SK-N-SH treated with all-trans-retinoic acid at 6 μM for 48 hours (cell line): ENCODE data around the gene CHDH.

Experiments used
- ATAC-seq: fragments of 200-7000 bp; cut with Tn5 transposase; 3 replicates; pipeline ENCODE4 v1.9.1; 2020; ENCODE audit warnings: mild to moderate bottlenecking, moderate library complexity
- ARNTL ChIP-seq: fragments of 450-650 bp; formaldehyde crosslinking; IDR thresholded peaks from 2 replicates; pipeline ENCODE4 v1.5.0; 2020; ENCODE audit warnings: low read depth, mild to moderate bottlenecking, moderate library complexity, borderline replicate concordance
- CREB5 ChIP-seq: fragments of 250-450 bp; sonication (Bioruptor Pico); IDR thresholded peaks from 2 replicates; pipeline ENCODE4 v1.5.1; 2020; ENCODE audit warnings: low read depth, mild to moderate bottlenecking, moderate library complexity
- CSDC2 ChIP-seq: fragments of 250-450 bp; sonication (Bioruptor Pico); IDR thresholded peaks from 2 replicates; pipeline ENCODE4 v1.5.0; 2020; ENCODE audit warnings: mild to moderate bottlenecking, moderate library complexity
- GLIS3 ChIP-seq: fragments of 250-450 bp; sonication (Bioruptor Pico); IDR thresholded peaks from 2 replicates; pipeline ENCODE4 v1.5.0; 2020; ENCODE audit warnings: mild to moderate bottlenecking, moderate library complexity
- OSR1 ChIP-seq: fragments of 250-450 bp; sonication (Bioruptor Pico); IDR thresholded peaks from 2 replicates; pipeline ENCODE4 v1.8.0; 2022; ENCODE audit warnings: moderate library complexity, mild to moderate bottlenecking, inconsistent platforms
- POU6F1 ChIP-seq: fragments of 250-450 bp; sonication (Bioruptor Pico); IDR thresholded peaks from 2 replicates; pipeline ENCODE4 v1.8.0; 2021; ENCODE audit warnings: low read depth, mild to moderate bottlenecking, moderate library complexity, borderline replicate concordance
- PPARA ChIP-seq: fragments of 250-450 bp; sonication (Bioruptor Pico); IDR thresholded peaks from 2 replicates; pipeline ENCODE4 v1.5.0; 2020; ENCODE audit warnings: mild to moderate bottlenecking, borderline replicate concordance
- RARB ChIP-seq: fragments of 250-450 bp; sonication (Bioruptor Pico); IDR thresholded peaks from 2 replicates; pipeline ENCODE4 v1.8.0; 2021; ENCODE audit warnings: mild to moderate bottlenecking, moderate library complexity
- SNAI2 ChIP-seq: fragments of 250-450 bp; sonication (Bioruptor Pico); IDR thresholded peaks from 2 replicates; pipeline ENCODE4 v1.5.0; 2020; ENCODE audit warnings: mild to moderate bottlenecking, moderate library complexity
- TCF4 ChIP-seq: fragments of 250-450 bp; sonication (Bioruptor Pico); IDR thresholded peaks from 2 replicates; pipeline ENCODE4 v1.8.0; 2021; ENCODE audit warnings: mild to moderate bottlenecking, moderate library complexity, borderline replicate concordance
- TOX ChIP-seq: fragments of 250-450 bp; sonication (Bioruptor Pico); IDR thresholded peaks from 2 replicates; pipeline ENCODE4 v1.8.0; 2021; ENCODE audit warnings: mild to moderate bottlenecking, moderate library complexity, borderline replicate concordance
- ZC3H10 ChIP-seq: fragments of 250-450 bp; sonication (Bioruptor Pico); IDR thresholded peaks from 2 replicates; pipeline ENCODE4 v1.5.1; 2021; ENCODE audit warnings: mild to moderate bottlenecking, moderate library complexity
- ZFP3 ChIP-seq: fragments of 250-450 bp; sonication (Bioruptor Pico); IDR thresholded peaks from 2 replicates; pipeline ENCODE4 v1.5.0; 2020; ENCODE audit warnings: mild to moderate bottlenecking, moderate library complexity
- ZFP30 ChIP-seq: fragments of 450-650 bp; formaldehyde crosslinking; IDR thresholded peaks from 2 replicates; pipeline ENCODE4 v1.5.0; 2022; ENCODE audit warnings: mild to moderate bottlenecking, moderate library complexity
- ZNF565 ChIP-seq: fragments of 450-650 bp; formaldehyde crosslinking; conservative IDR thresholded peaks from 2 replicates; pipeline ENCODE4 v1.5.0; 2020; ENCODE audit warnings: low read depth, mild to moderate bottlenecking, moderate library complexity
- ZNF70 ChIP-seq: fragments of 450-650 bp; formaldehyde crosslinking; IDR thresholded peaks from 2 replicates; pipeline ENCODE4 v1.5.0; 2020; ENCODE audit warnings: mild to moderate bottlenecking, moderate library complexity
- ZNF8 ChIP-seq: fragments of 450-650 bp; formaldehyde crosslinking; IDR thresholded peaks from 2 replicates; pipeline ENCODE4 v1.5.0; 2020; ENCODE audit warnings: mild to moderate bottlenecking, moderate library complexity
- TF ChIP-seq, protein P1 (sequence below): fragments of 250-450 bp; sonication (Bioruptor Pico); IDR thresholded peaks from 2 replicates; pipeline ENCODE4 v1.5.0; 2020; ENCODE audit warnings: mild to moderate bottlenecking, moderate library complexity
- TF ChIP-seq, protein P2 (sequence below): fragments of 250-450 bp; sonication (Bioruptor Pico); IDR thresholded peaks from 2 replicates; pipeline ENCODE4 v1.8.0; 2020; ENCODE audit warnings: mild to moderate bottlenecking, moderate library complexity, borderline replicate concordance
- TF ChIP-seq, protein P3 (sequence below): fragments of 250-450 bp; sonication (Bioruptor Pico); IDR thresholded peaks from 2 replicates; pipeline ENCODE4 v1.5.1; 2021; ENCODE audit warnings: mild to moderate bottlenecking, moderate library complexity

The CHDH gene

GRCh38 chr3:53850895-53851294 lies 4.7 kb upstream of the CHDH start (continued):
- no peak for TF ChIP-seq POU6F1
- TF ChIP-seq ZNF565, result no peak

DNA sequence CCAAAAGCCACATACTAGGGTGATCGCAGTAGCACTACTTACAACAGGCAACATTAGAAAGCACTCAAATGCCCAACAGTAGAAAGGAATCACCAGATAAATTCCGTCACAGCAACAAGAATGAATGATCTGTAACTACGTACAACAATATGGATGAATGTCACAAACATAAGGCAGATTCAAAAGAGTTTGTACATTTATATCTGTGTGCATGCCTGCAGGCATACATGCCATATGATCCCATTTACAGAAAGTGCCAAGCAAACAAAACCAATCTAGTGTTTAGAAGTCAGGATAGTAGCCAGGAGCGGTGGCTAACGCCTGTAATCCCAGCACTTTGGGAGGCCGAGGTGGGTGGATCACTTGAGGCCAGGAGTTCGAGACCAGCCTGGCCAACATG lies 3.7 kb upstream of the CHDH start:
- ATAC-seq, result no peak
- TF ChIP-seq CSDC2 (no peak), GLIS3 (no peak), ZFP3 (CRISPR knock-in tag) (no peak), RARB (no peak), CREB5 (CRISPR knock-in tag) (no peak), TCF4 (CRISPR knock-in tag) (no peak), ARNTL (CRISPR knock-in tag) (no peak), PPARA (no peak), ZFP30 (CRISPR knock-in tag) (no peak), ZC3H10 (CRISPR knock-in tag) (no peak), ZNF8 (no peak), SNAI2 (no peak)
- TF ChIP-seq, protein P1, sequence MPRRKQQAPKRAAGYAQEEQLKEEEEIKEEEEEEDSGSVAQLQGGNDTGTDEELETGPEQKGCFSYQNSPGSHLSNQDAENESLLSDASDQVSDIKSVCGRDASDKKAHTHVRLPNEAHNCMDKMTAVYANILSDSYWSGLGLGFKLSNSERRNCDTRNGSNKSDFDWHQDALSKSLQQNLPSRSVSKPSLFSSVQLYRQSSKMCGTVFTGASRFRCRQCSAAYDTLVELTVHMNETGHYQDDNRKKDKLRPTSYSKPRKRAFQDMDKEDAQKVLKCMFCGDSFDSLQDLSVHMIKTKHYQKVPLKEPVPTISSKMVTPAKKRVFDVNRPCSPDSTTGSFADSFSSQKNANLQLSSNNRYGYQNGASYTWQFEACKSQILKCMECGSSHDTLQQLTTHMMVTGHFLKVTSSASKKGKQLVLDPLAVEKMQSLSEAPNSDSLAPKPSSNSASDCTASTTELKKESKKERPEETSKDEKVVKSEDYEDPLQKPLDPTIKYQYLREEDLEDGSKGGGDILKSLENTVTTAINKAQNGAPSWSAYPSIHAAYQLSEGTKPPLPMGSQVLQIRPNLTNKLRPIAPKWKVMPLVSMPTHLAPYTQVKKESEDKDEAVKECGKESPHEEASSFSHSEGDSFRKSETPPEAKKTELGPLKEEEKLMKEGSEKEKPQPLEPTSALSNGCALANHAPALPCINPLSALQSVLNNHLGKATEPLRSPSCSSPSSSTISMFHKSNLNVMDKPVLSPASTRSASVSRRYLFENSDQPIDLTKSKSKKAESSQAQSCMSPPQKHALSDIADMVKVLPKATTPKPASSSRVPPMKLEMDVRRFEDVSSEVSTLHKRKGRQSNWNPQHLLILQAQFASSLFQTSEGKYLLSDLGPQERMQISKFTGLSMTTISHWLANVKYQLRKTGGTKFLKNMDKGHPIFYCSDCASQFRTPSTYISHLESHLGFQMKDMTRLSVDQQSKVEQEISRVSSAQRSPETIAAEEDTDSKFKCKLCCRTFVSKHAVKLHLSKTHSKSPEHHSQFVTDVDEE, result no peak
- TF ChIP-seq, protein P2, sequence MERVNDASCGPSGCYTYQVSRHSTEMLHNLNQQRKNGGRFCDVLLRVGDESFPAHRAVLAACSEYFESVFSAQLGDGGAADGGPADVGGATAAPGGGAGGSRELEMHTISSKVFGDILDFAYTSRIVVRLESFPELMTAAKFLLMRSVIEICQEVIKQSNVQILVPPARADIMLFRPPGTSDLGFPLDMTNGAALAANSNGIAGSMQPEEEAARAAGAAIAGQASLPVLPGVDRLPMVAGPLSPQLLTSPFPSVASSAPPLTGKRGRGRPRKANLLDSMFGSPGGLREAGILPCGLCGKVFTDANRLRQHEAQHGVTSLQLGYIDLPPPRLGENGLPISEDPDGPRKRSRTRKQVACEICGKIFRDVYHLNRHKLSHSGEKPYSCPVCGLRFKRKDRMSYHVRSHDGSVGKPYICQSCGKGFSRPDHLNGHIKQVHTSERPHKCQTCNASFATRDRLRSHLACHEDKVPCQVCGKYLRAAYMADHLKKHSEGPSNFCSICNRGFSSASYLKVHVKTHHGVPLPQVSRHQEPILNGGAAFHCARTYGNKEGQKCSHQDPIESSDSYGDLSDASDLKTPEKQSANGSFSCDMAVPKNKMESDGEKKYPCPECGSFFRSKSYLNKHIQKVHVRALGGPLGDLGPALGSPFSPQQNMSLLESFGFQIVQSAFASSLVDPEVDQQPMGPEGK (CRISPR knock-in tag), result no peak

GRCh38 chr3:53846851-53847155 lies 584 bp upstream of the CHDH start:
- TF ChIP-seq, protein P2 (CRISPR knock-in tag), result no peak
- no peak for ATAC-seq

GRCh38 chr3:53845881-53846133 lies 412 bp downstream of the CHDH start:
- ATAC-seq, result no peak; the same call in 1 of the 3 replicates
- TF ChIP-seq ZNF565 (no peak), ZNF8 (no peak), ZFP3 (CRISPR knock-in tag) (no peak)

GRCh38 chr3:53845103-53845880 lies 927 bp downstream of the CHDH start:
- ATAC-seq, result no peak; the same call in 1 of the 3 replicates
- TF ChIP-seq, protein P2 (CRISPR knock-in tag), result no peak
- no peak for TF ChIP-seq TOX
- no peak for TF ChIP-seq ZFP3 (CRISPR knock-in tag)
- TF ChIP-seq CSDC2, result no peak
- TF ChIP-seq RARB, result no peak
- TF ChIP-seq ZNF70 (CRISPR knock-in tag), result no peak
- TF ChIP-seq, protein P3, sequence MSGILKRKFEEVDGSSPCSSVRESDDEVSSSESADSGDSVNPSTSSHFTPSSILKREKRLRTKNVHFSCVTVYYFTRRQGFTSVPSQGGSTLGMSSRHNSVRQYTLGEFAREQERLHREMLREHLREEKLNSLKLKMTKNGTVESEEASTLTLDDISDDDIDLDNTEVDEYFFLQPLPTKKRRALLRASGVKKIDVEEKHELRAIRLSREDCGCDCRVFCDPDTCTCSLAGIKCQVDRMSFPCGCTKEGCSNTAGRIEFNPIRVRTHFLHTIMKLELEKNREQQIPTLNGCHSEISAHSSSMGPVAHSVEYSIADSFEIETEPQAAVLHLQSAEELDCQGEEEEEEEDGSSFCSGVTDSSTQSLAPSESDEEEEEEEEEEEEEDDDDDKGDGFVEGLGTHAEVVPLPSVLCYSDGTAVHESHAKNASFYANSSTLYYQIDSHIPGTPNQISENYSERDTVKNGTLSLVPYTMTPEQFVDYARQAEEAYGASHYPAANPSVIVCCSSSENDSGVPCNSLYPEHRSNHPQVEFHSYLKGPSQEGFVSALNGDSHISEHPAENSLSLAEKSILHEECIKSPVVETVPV (CRISPR knock-in tag), result no peak
- no peak for TF ChIP-seq OSR1
- TF ChIP-seq GLIS3, result no peak
- TF ChIP-seq SNAI2, result no peak
- no peak for TF ChIP-seq PPARA
- TF ChIP-seq ZC3H10 (CRISPR knock-in tag), result no peak
